Retinal pigment epithelial cell (primary cell): ENCODE results near the gene LMNTD1.
"Not testable (repeated sequence)": the region's sequence is repeated elsewhere in the genome, so short reads cannot be mapped to it uniquely, and the experiment has no call there.

ENCODE experiments used
- DNase-seq: peaks from one replicate; pipeline ENCODE4 v3.0.0-alpha.2; 2010; ENCODE audit warnings: low read depth
- H3K4me3 ChIP-seq: 2 replicates; pipeline ENCODE4 v1.5.1; 2011; ENCODE audit warnings: mild to moderate bottlenecking, low read length, control low read depth, moderate library complexity
- CTCF ChIP-seq: conservative IDR thresholded peaks from 2 replicates; pipeline ENCODE4 v1.5.1; 2011; ENCODE audit warnings: low read depth, low read length, control low read depth, inconsistent platforms

The LMNTD1 gene

DNA sequence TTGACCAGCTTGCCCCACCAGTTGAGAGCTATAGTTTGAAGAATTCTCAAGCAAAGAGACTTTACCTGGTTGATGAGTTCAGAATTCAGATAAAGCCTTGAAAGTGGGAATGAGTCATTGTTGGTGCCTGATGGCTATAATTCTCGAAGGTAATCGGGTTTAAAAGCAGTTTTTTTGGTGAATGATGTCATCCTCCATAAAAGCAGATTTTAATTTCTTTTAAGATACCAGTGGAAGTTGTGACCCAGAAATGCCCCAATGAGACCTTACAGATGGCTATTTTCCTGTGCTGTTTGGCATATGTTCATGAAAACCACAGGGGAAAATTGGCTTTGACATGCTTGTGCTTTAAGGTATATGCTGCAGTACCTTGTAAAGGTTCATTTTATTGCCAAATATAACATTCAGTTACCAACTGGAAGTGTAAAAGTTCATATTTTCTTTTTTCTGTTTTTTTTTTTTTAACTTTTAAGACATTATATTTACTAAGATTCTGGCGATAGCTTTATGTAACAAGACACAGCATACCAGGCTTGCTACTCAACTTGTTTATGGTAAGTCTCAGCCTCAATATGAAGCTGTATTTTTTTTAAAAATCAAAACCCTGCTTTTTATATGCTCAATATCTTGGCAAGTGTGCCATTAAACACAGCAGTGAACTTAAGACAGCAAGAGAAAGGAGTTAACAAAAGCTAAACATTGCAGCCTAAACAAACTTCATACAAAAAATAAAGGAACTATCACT, 119.3 kb downstream of the LMNTD1 start:
- no peak for TF ChIP-seq CTCF
- DNase-seq, result peak; percentile 43
- no peak overlapping the region for H3K4me3 ChIP-seq

- DNase-seq, result no peak
- H3K4me3 ChIP-seq, result no peak overlapping the region
- no peak for TF ChIP-seq CTCF
Measured at GRCh38 chr12:25433024-25433423, 120.1 kb downstream of the LMNTD1 start.

DNA sequence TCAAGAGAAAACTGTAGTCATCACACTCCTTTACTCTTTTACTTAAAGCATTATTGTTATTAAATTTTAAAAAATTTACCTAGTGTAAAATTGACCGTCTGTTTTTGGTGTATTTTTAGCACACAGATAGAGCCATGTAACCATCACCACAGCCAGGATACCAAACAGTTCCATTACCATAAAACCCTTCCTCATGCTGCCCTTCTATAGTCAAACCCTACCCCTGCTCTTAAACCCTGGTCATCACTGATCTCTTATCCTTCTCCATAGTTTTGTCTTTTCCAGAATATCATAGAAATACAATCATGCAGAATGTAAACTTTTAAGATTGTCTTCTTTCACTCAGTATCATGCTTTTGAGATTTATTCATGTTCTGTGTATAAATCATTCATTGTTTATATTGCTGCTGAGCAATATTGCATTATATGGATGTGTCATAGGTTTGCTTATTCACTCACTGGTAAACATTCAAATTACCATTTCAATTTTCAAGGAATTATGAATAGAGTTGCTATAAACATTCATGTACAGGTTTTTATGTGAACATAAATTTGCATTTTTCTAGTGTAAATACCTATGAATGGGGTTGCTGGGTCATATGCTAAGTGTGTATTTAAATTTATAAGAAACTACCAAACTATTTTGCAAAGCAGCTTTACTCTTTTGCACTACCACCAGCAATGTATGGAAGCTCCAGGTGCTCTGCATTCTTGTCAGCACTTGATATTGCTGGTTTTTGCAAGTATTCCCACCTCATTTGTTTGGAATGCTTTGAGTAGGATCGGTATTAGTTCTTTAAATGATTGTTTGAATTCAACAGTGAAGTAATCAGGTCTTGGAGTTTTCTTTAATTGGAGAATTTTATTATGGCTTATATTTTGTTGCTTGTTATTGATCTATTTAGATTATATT, 125.5 kb downstream of the LMNTD1 start:
- no peak overlapping the region for H3K4me3 ChIP-seq
- DNase-seq, result no peak
- no peak for TF ChIP-seq CTCF

DNA sequence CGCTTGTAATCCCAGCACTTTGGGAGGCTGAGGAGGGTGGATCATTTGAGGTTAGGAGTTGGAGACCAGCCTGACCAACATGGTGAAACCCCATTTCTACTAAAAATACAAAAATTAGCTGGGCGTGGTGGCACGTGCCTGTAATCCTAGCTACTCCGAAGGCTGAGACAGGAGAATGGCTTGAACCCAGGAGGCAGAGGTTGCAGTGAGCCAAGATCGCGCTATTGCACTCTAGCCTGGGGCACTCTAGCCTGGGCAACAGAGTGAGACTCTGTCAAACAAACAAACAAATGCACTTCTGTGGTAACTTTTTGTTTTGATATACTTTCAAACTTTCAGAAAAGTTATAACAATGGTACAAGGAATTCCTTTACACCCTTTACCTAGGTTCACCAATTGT, 126.3 kb downstream of the LMNTD1 start:
- H3K4me3 ChIP-seq, DNase-seq: not testable (repeated sequence)
